Stimulated activated CD8-positive, alpha-beta memory T cell treated with anti-CD3 and anti-CD28 coated beads, Interleukin-12 subunit alpha, Interleukin-12 subunit beta, amount 100 ng/mL, for 24 hours (primary cell): ENCODE measurements around the gene TTLL13.
A peak's percentile ranks its signal among the peaks of the same experiment; 100 is the strongest.

Experiments
- DNase-seq: peaks from one replicate; pipeline ENCODE4 v3.0.0-alpha.2; 2020; ENCODE audit errors: extremely low read depth

TTLL13 gene

DNA sequence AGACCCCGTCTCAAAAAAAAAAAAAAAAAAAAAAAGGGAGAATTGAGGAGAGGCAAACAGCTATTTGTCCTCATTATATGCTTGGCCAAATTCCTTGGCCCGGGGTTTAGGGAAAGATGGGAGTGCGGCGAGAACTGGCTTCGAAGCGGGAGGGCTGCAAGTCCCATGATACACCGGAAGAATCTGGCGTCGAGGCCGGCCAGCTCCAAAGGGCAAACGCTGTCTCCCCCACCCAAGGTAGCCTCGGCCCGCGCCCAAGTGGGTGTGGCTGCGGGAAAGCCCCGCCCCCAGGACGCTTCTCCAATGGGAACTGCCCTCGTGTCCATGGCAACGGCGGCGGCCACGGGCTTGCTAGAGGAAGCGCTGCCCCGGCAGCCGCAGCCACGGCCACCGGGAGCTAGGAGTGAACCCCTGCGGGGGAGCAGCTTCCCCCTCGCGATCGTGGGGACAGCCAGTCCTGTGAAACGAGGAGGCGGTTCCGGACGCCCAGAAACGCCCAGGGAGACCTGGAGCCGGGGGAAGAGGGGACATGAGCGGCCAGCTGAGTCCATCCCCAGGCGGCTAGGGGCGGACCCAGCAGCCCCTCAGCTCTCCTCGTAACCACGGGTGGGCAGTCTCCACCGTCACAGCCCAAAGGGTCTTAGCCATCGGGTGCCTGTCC, at the start of gene TTLL13:
Gene TTLL13 (plus strand): TSS at position 354 of the 661 bp plus-strand sequence. CDS start 1,075 bp downstream, outside the sequence.
- peak; percentile 76 for DNase-seq

DNA sequence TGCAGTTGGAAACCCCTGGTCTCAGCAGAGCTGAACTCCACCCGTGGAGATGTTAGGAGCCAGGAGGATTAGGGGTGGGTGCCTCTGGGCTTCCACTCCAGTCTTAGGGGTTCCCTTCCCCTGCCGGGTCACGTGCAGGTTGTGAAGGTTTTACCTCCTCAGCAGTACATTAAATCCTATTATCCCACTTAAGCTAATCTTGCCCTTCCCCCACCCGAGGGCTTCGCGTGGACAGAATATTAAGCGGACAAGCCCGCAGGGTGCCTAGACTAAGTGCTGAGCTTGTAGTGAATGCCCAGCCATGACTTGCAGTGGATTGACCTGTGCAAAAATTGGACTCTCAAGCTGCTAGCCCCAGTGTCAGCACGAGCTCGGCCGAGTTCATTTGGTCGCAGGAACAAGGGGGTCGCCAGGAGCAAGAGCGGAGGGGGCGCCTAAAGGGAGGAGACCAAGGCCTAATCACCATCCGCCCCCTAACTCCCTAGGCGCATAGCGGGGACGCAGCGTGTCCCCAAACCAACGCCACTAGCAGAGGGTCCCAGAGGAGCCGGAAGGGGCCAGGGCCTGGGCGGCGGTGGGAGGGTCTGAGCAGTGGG, 48.7 kb upstream of the TTLL13 start:
- DNase-seq: no peak

- DNase-seq: peak; percentile 44
Measured at GRCh38 chr15:90201130-90201943, 48.0 kb upstream of the TTLL13 start, which contains the start of gene SEMA4B. SEMA4B (plus strand) TSS chr15:90201330; CDS start chr15:90201579, 249 bp downstream.

DNA sequence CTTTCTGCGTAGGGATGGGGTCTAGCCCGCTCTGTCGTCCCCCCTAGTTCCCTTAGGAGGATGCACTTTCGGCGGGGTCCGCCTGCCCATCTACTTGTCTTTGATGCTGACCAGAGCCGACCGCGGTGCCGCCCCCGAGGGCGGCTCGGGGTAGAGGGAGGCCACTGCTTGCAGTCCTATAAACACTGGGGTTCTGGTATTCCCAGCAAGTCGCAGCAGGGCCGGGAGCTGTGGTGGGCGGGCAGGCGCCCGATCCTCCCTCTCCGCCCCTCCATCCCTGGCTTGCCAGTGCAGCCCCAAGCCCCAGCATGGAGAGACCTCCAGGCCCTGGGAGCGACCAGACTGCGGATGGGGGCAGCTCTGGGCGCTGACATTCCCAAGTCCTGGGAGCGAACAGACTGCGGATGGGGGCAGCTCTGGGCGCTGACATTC, 47.4 kb upstream of the TTLL13 start:
- DNase-seq: no peak

DNA sequence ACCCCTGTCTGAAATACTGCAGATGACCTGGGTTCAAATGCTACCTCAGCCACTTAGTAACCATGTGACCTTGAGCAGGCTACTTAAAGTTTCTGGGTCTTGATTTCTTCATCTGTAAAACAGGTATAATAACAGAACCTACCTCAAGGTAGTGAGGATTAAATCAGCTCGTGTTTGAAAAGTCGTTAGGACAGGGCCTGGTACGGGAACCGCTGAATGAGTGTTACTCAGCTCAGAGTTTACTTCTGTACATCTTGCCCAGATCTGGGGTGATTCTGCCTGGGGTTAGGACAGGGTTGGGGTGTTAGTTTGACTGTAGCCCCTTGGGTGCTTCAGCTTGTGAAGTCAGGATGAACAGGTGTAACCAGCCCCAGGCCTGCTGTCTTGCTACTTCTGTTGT, 46.4 kb upstream of the TTLL13 start:
- no peak for DNase-seq

- DNase-seq: no peak
Measured at GRCh38 chr15:90203473-90203872, 45.9 kb upstream of the TTLL13 start.

DNA sequence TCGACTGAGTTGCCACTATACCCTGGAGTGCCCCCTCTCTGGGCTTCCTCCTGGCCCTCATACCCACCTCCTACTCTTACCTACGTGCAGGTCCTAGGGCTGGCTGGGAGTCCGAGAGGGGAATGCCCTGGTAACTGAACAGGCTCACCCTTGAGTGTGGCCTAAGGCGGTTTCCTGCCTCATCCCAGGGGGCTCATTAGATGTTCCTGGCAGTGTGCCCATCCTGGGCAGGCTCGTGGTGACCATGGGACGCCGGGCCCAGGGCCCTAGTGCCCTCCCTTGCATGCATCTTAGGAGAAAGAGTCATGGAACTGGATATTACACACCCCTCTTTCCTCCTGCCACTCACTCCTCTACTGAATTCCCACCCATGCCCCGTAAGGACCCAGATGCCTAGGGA, 45.4 kb upstream of the TTLL13 start:
- no peak for DNase-seq

- no peak for DNase-seq
Measured at GRCh38 chr15:90205050-90205848, 44.1 kb upstream of the TTLL13 start.

DNA sequence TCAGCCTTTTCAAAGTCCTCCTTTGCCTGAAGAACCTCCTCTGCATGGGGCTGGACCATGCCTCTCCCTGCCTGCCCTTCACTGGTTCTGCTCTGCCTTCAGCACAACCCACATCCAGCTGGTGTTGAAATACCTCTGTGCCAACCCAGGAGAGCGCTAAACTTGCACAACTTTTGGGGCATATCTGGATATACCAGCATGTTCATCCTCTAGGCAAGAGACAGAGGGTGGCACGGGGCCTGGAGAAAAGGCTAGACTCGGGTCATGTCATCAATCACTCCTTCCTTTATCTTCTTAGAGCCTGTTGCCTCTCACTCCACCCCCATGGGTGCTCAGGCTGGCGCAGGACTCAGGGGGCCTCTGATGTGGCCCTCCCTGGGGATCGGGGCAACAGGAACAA, 43.5 kb upstream of the TTLL13 start:
- no peak for DNase-seq

DNA sequence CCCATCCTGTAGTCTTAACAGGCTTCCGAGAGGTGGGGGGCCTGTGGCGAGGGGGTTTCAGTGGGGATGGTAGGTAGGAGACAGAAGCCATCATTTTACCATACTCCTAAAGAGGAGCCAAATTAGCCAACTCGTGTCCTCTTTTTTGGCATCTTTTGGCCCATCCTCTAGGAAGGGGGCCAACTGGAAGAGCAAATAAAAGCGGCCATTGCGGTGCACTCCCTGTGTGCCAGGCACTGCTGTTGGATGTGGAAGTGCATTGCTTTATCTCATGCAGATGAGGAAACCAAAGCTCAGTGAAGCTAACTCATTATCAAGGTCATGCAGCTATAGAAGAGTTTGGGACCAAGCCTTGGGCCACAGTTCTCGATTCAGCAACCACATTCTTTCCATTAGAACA, 42.1 kb upstream of the TTLL13 start:
- no peak for DNase-seq

GRCh38 chr15:90208356-90208755, 41.0 kb upstream of the TTLL13 start:
- no peak for DNase-seq

DNA sequence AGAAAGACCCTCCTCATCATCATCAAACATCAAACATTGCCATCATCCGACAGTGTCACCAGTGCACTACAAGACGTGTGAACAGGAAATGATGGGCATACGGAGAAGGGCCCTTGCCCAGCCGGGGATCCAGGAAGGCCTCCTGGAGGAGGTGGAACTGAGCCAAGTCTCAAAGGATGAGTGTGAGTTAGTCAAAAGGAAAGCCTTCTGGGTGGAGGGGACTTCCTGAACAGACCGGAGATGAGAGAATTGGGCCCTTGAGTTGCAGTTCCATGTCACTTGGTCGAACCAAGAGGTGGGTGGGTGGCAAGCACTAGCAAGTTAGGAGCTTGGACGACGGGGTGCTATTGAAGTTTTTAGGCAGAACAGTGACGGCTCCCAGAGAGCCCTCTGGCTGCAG, 39.8 kb upstream of the TTLL13 start:
- no peak for DNase-seq

- no peak for DNase-seq
Measured at GRCh38 chr15:90210593-90210992, 38.8 kb upstream of the TTLL13 start.

DNA sequence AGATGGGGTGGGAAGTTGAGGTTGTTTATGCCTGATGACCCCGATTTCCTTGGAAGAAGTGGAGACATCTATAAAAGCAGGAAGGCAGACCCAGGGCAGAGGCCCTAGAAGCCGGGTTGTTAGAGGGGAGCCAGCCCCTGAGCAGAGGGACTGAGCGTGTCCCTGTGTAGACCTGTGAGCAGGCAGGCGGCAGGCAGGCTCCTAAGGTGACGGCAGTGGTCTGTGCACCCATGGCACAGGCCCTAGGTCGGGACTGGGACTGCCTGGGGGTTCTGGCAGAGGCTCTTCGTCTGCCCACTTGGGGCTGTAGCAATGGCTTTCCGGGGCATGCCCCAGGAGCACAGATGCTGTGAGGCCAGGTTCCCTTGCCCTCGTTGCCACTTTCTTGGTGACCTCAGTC, 38.3 kb upstream of the TTLL13 start:
- DNase-seq: no peak

DNA sequence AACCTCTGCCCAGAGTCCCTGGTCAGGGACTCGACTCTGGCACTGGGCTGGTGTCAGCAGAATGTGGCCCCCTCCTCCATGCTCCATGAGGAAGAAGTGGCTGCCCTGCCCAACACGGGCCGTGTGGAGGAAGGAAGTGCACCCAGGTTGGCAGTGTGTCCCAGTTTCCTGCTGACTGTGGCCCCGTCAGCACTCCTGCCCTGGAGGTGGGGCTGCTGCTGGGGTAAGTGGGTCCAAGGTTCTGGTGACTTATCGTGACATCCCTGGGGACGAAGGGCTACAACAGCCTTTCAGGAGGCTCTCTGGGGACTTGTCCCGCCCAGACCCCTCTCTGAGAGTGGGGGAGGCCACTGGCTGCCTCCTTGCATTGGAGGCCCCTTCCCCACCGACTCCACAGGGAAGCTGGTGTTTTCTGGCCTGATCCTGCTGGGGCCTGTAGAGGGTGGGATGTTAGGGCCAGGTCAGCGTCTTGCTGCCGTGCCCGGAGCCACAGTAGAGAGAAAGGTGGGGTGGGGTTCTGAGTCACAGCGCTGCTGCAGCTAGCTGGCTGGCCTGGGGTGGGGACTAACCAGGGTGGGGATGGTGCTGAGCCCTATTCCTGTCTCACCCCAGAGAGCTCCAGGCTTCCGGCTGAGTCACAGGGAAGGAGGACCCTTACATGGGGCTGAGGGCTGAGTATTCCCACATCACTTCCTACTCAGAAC, 37.8 kb upstream of the TTLL13 start:
- no peak for DNase-seq

- no peak for DNase-seq
Measured at GRCh38 chr15:90212221-90213098, 36.9 kb upstream of the TTLL13 start.

GRCh38 chr15:90213122-90213817, 36.1 kb upstream of the TTLL13 start:
- no peak for DNase-seq

DNA sequence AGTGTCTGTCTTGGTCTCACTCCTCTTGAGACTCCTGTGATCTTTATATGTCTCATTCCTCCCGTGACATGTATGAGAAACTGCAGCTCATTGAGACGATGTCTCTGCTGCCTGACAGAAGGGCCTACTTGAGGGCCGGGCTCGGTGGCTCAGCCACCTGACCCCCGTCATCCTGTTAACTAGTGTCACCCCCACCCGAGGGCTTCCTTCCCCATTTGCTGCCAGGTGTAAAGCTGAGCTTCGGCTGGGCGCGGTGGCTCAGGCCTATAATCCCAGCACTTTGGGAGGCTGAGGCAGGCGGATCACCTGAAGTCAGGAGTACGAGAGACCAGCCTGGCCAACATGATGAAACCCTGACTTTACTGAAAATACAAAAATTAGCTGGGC, 35.5 kb upstream of the TTLL13 start:
- DNase-seq: no peak

DNA sequence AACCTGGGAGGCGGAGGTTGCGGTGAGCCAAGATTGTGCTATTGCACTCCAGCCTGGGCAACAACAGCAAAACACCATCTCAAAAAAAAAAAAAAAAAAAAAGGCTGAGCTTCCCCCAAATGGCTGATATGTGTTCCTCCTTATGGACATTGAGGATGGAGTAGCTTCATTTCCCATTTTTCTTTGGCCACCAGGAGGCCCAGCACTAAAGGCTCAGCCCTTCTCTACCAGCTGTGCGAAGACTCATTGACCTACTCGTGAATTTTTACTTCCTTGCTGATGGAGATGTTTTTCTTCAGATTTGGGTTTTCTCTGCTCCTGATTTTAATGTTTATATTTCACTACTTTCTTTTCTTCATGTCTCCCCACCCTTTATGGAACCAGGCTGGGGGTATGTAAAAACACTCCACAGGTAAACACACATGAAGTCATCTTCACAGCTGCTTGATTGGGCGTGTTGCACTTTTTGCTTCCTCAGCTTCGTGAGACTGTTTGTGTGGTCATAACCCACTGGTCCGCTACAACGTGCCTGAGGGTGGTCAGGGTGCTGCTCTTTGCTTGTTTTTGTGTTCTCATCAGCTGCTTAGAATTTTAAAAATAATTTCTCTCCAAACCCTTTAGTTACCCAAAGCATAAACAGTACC, 34.7 kb upstream of the TTLL13 start:
- DNase-seq: no peak
